ENCODE results near the gene SAMD13. TPM values are rescaled to one million over a fixed set of nuclear protein-coding genes. Genes with fewer than 3 reads are reported as not detected.
A peak's percentile ranks its signal among the peaks of the same experiment; 100 is the strongest.

SAMD13 gene
- total RNA-seq, 8 experiments from 2014 or later, result 2.4 to 18.2 (median 4.2) TPM

DNA sequence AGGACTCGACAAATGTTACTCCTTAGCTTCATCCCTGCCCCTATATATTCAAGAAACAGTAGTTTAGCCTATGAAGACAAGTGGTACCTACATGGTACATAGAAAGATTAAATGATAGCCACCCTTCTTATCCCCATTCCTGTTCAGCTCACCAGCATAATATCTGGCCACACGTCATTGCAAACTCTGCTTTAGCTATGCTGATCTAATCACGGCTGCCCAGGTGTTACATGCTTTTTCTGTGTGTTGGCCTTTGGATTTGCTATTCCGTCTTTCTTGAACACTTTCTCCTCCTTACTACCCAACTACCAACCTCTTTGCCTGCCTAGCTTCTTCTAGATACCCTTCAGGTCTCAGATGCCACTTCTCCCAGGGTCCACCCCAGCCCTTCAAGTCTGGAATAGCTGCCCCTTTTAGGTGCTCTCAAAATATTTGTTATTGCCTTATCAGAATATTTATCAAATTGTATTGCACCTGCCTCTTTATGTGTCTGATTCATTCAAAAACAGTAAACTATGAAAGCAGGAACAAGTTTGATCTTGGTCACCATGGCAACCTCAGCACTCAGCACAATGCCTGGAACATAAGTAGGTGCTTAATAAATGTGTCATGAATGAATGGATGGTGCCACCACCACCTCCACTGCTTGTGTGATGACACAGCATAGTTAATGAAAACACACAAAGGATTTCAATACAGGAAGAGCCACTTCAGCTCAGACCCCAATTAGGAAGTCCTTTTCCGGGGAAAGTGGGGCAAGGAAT, 85.4 kb downstream of the SAMD13 start:
- Histone ChIP-seq H3K4me1 (replicated peaks in 1 of 2) (peaks cover 0 to 10% of the 10 kb centered on the region in 2 donors), H3K27ac (no peak overlapping the region), H3K4me3 (no peak overlapping the region)
- peak in 1 of 8 experiments; percentile 26 for ATAC-seq (replicated peaks in 6 of 8)
- in situ Hi-C loops (cut with MboI; ENCODE audit: low pct_unique_long_range_greater_than_20kb in 2 of 9, low sequenced_read_pairs in 9 of 9, unreplicated experiment in 9 of 9), result no loop called here
- 57 to 100% (median 96%) methylated on average over 1 to 5 of the region's 5 CpGs; no CpG with 5 or more reads in 1 of the 10 experiments for WGBS, 10 experiments

DNA sequence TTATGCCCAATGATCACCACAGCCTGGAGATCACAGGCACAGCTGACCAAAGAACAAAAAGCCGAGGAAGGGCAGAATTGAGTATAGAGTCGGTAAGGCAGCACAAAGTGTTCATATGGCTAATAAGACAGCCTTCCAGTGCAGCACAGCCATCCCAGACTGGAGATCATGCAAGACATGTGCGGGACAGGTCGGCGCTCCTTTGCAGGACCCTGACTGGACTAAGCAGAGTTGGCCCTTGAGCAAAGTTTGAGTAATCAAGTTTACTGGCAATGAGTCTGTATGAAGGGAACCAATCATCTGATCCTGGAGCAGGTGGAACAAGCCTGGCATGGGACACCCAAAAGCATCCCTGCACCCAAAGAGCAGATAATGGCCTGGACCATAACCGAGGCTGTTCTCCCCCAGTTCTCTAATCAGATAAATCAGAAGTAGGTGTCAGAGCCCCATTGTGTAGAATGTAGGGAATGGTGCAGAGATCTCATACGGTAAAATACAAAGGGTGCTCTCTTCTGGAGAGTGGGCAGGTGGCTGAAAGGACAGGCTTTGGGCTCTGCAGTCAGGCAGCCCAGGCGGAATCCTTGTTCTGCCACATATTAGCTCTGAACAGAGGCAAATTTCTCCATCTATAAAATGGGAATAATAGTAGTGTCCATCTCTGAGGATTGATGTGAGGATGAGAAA, 86.1 kb downstream of the SAMD13 start:
- WGBS, 10 experiments, result 55 to 100% (median 75%) methylated on average over 1 to 7 of the region's 8 CpGs; no CpG with 5 or more reads in 1 of the 10 experiments
- peaks cover 0 to 10% of the 10 kb centered on the region in 2 donors for H3K4me1 ChIP-seq (replicated peaks in 1 of 2)
- in situ Hi-C loops (cut with MboI; ENCODE audit: low pct_unique_long_range_greater_than_20kb in 2 of 9, low sequenced_read_pairs in 9 of 9, unreplicated experiment in 9 of 9), result no loop called here
- no peak overlapping the region for H3K4me3 ChIP-seq
- H3K27ac ChIP-seq, result no peak overlapping the region
- peak in 1 of 8 experiments; percentile 67 for ATAC-seq (replicated peaks in 6 of 8)

DNA sequence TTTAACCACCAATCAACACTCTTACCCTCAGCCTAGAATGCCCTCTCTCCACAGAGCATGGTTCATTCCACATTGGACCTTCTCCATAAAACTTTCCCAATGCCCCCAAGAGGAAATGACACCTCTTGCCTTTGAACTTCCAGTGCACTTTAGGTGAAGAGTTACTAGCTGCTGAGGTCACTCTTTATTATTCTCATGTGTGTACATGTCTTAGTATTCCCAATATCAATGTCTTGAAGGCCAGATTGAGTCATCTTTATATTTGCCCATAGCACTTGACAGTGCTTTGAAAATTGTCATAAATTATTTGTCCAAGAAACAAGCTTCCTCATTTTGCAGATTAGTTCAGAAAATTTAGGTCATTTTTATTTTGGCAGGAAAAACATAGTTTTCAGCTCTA, 88.7 kb downstream of the SAMD13 start:
- in situ Hi-C loops (cut with MboI; ENCODE audit: low pct_unique_long_range_greater_than_20kb in 2 of 9, low sequenced_read_pairs in 9 of 9, unreplicated experiment in 9 of 9), result no loop called here
- Histone ChIP-seq H3K4me1 (replicated peaks in 1 of 2) (peaks cover 0 to 10% of the 10 kb centered on the region in 2 donors), H3K4me3 (no peak overlapping the region), H3K27ac (no peak overlapping the region)
- ATAC-seq (replicated peaks in 6 of 8), result peak in 1 of 8 experiments; percentile 39

DNA sequence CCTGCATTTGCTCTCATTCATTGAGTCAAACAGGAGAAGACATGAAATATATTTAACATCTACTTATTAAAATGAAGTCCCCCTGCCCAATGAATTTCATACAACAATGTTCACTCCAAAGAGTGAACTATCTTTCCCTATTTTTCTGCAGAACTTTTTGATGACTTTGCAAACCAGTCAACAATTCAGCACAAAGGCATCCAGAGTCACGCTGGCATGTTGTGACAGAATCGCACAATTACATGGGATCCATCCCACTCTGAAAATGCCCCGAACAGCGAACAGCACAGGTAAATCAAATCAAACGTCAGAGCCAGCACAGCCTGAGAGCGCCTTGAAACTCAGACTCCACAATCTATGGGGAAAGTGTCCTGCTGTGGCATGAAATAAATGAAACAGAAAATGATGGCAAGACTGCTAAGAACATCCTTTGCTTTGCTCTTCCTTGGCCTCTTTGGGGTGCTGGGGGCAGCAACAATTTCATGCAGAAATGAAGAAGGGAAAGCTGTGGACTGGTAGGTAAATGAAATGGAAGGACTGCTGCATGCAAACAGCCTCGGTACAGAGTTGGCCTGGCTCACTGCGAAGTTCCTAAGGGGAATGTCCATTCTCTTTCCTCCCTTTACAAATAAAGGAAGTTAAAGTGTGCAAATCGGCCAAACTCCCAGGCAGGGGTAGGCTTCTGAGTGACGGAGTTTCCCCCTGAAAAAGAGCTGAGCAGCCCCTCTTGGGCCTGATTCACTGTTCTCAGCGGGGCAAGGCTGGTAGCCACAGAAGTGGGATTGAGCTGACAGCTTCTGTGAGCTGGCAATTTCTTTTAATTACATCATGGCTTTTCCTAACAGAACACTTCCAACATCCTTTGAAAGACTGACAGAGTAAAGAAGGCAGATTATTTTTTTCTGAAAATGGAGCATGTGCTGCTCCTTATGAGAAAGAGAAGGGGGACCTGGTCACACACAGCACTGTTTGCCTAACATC, 97.0 kb downstream of the SAMD13 start, which contains the start of gene DNASE2B:
TSS of gene DNASE2B (plus strand) at position 310 of the 981 bp plus-strand sequence. CDS start at position 391, 81 bp downstream.
- H3K4me1 ChIP-seq (replicated peaks in 1 of 2), result peaks cover 6% of the 10 kb centered on the region in 2 donors
- ATAC-seq (replicated peaks in 6 of 8), result peak in 5 of 8 experiments; percentile 41 to 87 (median 73)
- H3K4me3 ChIP-seq, result no peak within 1 kb of the TSS
- no peak within 1 kb of the TSS for H3K27ac ChIP-seq
- 60 to 100% (median 81%) methylated on average over 1 to 11 of the region's 11 CpGs for WGBS, 10 experiments
- in situ Hi-C loops (cut with MboI; ENCODE audit: low pct_unique_long_range_greater_than_20kb in 2 of 9, low sequenced_read_pairs in 9 of 9, unreplicated experiment in 9 of 9), result no loop called here

Other genes starting within 250 kb of the SAMD13 start
- gene PRKACB, start 157.4 kb upstream of the SAMD13 start, total RNA-seq, result 100 to 1,000 TPM in 1 of 8 experiments, 10 to 100 TPM in 7; 21.7 to 120 (median 51.3) TPM
- under 1 TPM in 2 of 8 experiments, not detected in 6; 0.38 to 0.66 TPM for gene DNASE2B, start 96.8 kb downstream of the SAMD13 start, total RNA-seq
- gene RPF1, start 177.6 kb downstream of the SAMD13 start, total RNA-seq, result 10 to 100 TPM; 38.7 to 77.5 (median 54.8) TPM
- gene SPATA1, start 204.7 kb downstream of the SAMD13 start, total RNA-seq, result 1 to 10 TPM in 7 of 8 experiments, under 1 TPM in 1; 0.67 to 3.3 (median 1.6) TPM
- 100 to 1,000 TPM in 2 of 8 experiments, 10 to 100 TPM in 6; 59.2 to 175 (median 83.1) TPM for gene GNG5, start 204.9 kb downstream of the SAMD13 start, total RNA-seq